ENCODE results near the gene MYZAP.

MYZAP gene

GRCh38 chr15:57591822-57592367 lies at the start of gene MYZAP:
Gene MYZAP (plus strand): TSS chr15:57591904. CDS start chr15:57592035, 131 bp downstream.
- DNase-seq: no peak

DNA sequence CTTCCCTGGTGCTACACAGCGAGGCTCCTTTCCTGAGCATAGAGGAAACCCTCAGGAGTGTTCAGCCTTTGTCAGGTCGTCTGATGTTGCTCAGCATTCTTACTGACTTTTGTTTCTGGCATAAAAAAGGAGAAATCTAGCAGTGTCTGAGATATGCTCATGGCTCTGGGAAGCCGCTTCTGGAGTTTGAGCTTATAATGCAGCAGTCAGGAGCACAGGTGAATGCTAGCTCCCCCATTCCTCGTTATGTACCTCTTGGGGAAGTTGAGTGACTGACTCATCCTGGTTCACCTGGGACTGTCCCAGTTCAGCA lies 49.2 kb upstream of the MYZAP start:
- no peak for DNase-seq

DNA sequence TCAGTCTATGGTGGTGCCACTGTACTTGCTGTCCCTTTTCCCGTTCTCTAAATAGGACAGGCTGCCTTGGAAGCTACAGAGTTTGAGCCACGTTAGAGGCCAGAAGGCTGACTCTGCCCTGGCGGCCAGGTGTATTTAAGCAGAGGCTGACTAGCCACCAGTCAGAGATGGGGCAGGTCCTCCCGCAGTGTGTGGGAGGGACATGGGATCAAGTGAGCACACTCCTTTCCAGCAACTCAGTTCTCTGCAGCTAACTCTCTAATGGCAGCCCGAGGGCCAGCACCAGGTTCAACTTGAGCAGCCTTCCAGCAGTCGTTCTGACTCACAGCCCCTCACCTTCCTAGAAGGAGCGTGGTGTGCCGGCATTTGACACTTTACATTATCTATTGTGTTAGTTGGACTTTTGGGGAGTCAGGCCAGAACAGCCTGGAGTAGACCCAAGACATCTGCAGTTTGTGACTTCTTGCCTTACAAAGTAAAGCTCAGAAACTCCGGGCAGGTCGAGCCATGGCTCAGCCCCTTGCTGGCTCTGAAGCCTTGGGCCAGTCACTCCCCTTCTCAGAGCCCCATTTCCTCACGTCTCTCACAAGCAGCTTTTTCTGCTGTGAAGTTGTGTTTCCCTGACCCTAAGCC lies 46.7 kb upstream of the MYZAP start:
- no peak for DNase-seq

GRCh38 chr15:57545995-57546394 lies 45.7 kb upstream of the MYZAP start:
- DNase-seq: no peak

DNA sequence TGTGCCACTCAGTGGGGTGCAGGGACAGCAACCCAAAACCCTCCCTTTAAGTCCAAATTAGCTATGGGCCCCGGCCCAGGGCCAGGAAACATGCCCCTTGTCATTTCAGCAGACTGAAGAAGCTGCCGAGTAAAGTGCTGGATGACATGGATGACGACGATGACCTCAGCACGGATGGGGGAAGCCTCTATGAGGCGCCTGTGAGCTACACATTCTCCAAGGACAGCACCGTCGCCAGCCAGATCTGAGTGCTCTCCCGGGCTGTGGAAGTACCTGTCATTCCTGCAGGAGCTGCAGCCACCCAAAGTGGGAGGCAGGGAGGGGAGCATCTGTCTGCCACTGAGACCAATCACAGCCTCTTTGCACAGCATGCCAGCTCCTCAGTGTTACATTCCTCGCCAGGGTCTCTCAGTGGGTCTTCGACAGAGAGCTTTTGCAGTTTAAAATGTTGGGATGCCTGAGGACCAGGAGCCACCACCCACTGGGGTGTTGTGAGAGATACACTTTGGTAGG lies 44.4 kb upstream of the MYZAP start:
- DNase-seq: no peak

- DNase-seq: no peak
Measured at GRCh38 chr15:57548351-57548750, 43.4 kb upstream of the MYZAP start.

DNA sequence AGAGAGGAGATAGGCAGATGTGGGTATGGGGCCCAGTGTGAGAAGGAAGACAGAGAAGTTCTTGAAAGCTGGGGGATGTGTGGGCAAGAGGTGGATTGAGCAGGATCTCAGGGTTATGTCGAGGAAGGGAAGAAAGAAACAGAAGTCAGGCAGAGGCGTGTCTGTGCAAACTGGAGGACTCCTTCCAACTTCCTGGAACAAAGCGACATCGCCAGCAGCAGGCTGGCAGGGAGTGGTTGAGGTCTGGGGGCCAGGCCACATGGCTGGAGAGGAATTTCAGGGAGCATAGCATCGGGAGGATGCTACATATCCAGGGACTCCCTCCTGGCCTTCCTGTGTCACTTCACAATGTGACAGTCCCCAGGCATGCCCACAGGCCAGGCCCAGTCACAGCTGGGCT lies 42.9 kb upstream of the MYZAP start:
- DNase-seq: no peak

DNA sequence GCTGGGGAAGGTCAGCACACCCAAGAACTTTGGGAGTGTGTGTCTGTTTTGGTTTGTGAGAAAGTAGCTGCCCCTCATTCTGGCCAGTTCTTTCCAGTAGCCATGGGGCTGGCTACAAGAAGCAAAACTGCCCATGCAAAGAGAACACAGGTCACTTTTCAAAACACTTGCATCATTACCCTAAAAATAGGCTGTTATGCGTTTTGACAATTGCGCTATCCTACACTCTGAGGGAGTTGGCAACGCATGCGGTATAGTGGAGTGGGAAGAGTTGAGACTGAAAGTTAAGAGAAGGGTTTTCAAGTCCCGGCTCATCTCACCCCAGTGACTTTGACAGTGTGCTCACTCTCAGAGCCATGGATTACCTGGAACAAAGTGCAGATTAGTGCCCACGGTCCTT lies 41.8 kb upstream of the MYZAP start:
- no peak for DNase-seq

DNA sequence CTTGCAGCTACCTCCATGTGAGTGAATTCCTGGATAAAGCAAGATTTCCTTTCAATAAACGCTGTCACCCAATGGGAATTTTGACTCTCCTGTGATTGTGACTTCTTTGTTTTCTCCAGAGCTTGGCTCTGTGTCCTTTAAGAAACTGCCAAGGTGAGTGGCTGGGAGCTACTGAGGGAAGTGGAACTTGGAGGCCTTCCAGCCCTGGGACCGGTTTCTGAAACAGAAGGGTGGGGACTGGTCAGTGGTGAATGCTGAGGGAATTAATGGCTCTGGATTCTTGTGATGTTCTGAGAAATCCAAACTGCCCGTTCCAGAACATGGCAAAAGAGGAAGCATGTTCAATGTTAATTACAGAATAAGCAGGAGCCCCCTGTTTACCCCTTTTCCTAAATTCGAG lies 41.1 kb upstream of the MYZAP start:
- DNase-seq: no peak

DNA sequence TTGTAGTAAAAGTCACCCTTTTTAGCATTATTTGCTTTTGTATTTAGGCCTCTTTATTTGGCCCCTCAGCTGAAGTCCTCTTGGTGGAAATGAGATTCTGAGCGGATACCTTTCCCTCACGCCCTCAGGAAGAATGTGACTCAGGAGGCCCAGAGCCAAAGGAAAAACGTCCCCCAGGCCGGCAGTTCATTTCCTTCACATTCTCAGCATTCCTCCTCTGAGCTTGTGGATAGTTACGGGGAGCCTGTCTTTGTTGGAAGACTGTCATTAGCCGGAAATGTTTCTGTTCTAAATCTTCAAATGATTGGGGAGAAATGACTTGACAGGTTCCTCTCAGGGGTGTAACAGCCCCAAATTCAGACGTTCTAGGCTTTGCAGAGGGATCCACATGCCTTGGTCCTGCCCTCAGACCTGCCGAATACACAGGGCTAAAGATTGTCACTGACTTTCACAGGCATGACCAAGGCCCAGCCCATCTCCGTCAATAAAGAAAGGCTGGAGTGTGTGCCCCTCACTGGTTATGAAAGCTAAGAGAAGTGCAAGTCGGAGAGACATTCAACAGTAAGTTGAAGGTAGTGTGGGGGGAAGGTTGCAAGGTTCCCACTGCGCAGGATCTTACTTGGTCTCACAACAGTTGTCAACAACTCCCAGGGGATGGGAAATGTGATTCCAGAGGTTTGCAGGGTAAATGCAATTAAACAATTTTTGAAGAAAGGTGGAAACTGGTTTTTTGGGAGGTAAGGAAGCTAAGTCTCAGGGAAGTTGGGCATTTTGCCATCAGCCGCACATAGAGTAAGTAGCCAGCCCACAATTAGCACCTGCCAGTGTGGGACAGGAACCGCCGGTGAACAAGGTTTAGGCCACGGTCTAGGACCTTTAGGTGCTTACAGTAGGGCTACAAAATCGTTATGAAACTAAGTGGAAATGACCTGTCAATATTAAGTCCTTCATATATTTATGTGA lies 39.7 kb upstream of the MYZAP start:
- no peak for DNase-seq

DNA sequence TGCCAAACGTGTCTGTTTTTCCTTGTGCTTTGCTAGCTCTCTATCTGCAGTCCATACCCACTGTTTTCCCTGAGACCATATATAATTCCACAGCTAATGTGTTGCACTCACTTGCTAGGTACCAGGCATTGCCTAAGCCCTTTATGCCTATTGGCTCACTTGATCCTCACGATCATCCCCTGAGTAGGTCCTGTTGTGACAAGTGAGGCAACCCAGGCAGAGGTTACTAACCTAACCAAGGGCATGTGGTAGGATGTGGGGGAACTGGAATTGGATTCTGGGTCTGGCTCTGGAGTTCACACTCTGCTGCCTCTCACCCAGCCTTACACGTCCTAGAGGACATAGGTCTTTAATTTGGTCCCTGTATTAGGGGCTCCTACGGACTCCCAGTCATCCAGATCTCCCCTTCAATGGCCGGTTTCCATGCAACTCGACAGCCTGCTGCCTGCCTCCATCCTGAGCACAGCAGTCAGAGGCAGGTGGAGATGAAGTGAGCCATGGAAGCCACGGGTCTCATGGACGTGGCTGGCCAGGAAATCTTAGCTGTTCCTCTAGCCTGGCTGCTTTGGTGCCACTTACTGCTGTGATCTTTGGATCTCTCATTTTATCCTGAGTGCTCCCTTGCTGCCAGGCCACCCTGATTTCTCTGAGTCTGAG lies 38.9 kb upstream of the MYZAP start:
- DNase-seq: no peak

- DNase-seq: no peak
Measured at GRCh38 chr15:57553526-57553925, 38.2 kb upstream of the MYZAP start.

DNA sequence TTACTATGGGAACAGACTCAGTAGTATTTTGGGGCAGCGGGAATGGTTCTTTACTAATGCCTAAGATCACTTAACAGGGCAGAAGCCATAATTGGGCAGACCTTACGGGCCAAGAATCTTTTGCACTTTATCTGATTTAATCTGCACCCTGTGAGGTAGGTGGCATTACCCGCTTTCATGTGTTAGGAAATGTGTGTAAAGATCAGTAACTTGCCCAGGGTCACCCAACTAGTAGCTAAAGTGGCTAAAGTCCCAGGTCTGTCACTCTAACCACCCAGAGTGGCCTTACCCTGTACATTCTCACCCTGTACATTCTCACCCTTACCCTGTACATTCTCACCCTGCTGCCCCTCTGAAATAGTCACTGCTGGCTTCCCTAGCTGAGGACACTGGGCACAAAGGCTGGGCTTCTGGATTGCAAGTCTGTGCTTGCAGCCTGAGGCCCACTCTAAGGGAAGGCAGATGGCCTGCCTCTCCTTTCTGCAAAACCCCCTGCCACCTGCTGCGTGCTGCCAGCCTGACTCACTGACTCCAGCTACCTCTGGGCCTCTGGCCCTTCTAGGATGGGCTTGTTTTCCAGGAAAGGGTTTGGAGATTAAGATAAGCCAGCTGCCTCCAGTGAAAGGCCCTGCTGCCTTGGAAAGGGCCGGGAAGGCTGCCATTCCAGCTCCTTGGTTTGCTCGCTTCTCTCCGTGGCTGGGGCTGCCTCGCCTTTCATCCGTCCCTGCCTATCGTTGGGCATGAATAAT lies 37.5 kb upstream of the MYZAP start:
- DNase-seq: no peak

GRCh38 chr15:57554812-57555179 lies 36.9 kb upstream of the MYZAP start:
- no peak for DNase-seq

- no peak for DNase-seq
Measured at GRCh38 chr15:57555270-57555669, 36.4 kb upstream of the MYZAP start.

DNA sequence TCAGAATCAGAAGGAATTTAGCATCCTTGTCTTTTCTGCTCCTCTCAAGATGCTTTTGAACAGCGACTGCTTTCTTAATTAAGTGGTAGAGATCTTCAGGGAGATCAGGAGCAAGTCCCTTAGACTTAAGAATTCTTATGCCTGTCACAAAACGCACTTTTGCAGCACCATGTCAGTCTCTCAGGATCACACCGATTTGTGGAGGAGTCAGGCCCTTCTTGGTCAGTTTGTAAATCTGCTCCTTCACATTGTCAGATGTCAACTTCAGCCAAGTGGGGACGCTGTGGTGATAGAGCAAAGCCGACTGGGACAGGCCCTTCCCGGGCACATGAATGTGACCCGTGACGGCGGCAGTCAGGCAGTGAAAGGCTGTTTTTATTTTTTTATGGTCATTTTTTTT lies 35.7 kb upstream of the MYZAP start:
- DNase-seq: no peak

DNA sequence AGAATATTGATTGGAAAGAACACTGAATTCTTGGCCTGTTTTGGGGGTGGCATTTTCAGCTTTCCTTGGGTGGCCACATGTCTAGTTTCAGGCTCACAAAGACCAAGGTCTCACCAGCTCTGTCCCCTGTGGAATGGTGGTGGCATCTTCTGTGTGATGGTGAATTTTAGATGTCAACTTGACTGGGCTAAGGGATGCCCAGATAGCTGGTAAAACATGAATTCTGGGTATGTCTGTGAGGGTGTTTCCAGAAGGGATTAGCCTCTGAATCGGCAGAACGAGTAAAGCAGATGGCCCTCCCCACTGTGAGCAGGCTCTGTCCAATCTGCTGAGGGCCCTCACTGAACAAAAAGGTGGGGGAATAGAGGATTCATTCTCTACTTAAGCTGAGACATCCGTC lies 34.4 kb upstream of the MYZAP start:
- DNase-seq: no peak

DNA sequence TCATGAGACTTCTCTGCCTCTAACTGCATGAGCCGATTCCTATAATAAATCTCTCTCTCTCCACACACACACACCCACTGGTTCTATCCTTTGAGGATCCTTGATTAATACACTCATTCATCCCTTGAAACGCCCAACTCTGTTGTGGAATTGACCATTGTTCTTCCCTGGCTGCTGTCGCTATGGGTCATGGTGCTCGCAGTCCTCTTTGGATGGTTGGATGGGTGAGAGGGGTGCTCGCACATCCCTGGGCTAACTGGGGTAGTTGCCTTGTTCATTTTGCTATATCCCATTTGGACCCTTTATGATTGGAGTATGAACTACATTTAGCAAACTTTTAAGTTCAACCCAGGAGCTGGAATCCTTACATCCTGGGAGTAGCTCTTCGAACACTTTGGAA lies 33.9 kb upstream of the MYZAP start:
- DNase-seq: no peak

DNA sequence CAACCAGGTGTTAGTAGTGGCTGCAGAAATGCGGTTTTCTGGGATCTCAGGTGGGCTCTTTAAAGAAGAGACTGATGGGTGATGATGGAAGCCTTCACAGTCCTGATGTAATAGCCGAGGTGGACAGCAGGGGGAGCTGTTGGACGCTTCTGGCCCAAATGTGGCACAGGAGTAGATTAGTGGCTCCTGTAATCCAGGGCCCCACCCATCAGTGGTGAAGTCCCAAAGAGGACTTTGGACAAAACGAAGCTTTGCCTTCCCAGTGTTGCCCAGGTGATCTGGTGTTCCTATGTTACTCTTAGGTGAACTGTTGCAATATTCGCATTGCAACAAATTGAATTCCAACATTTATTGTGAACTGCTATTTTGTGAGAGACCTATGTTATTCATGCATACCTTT lies 31.8 kb upstream of the MYZAP start:
- DNase-seq: no peak

GRCh38 chr15:57561041-57561711 lies 30.5 kb upstream of the MYZAP start:
- DNase-seq: no peak

DNA sequence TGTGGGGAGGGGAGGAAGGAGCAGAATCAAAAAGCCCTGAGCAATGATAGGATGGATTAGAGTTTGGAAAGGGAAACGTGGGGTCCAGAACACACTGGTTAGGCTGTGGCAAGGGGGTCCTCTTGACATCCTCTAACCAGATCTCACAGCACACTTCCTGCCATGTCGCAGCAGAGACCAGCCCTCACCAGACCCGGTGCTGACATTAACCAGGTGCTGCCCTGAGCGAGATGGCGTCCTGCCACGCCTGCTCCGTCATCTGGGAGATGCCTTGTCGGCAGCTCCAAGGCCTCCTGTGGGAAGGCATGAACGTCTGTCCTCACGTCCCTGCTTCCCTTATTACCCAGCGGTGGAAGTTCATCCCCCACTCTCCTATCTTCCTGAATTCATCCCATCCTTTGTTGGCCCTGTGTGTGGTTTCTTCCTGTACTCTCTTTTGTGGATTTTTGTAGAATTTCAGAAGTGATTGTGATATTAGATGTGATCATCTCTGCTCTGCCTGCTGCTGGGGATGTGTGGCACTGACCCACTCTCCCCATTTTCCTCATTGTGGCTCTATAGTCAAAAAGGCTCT lies 29.4 kb upstream of the MYZAP start:
- no peak for DNase-seq

DNA sequence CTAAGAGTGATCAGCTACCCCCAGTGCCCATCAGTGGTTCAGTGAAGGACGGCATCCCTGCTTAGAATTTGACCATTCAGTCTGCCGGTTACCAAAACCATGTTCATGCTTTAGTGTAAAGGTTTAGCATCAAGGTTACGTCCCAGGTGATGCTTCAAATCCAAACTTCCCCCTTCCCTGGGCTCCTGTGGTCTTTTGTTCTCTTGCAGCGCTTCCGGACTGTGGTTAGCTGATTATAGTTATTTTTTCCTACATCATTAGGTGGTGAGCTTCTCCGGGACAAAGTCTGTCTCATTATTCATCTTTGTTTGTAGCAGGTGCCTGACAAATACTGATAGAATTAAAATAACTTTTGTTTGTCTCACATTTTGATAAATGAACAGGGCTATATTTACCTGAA lies 28.3 kb upstream of the MYZAP start:
- no peak for DNase-seq
